ENCODE data around the gene GON4L.
"Not testable (repeated sequence)": the region's sequence is repeated elsewhere in the genome, so short reads cannot be mapped to it uniquely, and the experiment has no call there.

DNA sequence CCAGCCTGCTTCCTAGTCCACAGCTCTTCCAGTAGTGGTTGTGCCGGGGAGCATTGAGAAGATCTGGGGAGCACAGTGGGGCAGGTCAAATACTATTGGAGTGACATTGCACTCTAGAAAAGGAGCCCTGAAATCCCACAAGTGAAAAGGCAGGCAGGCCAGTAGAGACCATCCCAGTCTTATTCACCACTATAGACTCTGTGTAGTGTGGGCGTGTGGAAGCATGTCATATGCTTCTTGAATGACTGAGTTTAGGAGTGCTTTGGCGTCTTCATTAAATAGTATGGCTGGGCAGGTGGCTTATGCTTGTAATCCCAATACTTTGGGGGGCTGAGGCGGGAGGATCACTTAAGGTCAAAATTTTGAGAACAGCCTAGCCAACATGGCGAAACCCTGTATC lies 152.6 kb downstream of the GON4L start:
- not testable (repeated sequence) for TF ChIP-seq CHD2 (IDR thresholded peaks at IDR 0.05; ENCODE audit: low read length, partially characterized antibody); BHLHE40 (IDR thresholded peaks at IDR 0.05; ENCODE audit: low read depth, low read length); POLR2A (IDR thresholded peaks at IDR 0.05; ENCODE audit: low read length); JUNB (IDR thresholded peaks at IDR 0.05); SMC3 (IDR thresholded peaks at IDR 0.05)
- TF ChIP-seq, protein P1, sequence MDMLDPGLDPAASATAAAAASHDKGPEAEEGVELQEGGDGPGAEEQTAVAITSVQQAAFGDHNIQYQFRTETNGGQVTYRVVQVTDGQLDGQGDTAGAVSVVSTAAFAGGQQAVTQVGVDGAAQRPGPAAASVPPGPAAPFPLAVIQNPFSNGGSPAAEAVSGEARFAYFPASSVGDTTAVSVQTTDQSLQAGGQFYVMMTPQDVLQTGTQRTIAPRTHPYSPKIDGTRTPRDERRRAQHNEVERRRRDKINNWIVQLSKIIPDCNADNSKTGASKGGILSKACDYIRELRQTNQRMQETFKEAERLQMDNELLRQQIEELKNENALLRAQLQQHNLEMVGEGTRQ (IDR thresholded peaks at IDR 0.05): not testable (repeated sequence)
- TF ChIP-seq, protein P2, sequence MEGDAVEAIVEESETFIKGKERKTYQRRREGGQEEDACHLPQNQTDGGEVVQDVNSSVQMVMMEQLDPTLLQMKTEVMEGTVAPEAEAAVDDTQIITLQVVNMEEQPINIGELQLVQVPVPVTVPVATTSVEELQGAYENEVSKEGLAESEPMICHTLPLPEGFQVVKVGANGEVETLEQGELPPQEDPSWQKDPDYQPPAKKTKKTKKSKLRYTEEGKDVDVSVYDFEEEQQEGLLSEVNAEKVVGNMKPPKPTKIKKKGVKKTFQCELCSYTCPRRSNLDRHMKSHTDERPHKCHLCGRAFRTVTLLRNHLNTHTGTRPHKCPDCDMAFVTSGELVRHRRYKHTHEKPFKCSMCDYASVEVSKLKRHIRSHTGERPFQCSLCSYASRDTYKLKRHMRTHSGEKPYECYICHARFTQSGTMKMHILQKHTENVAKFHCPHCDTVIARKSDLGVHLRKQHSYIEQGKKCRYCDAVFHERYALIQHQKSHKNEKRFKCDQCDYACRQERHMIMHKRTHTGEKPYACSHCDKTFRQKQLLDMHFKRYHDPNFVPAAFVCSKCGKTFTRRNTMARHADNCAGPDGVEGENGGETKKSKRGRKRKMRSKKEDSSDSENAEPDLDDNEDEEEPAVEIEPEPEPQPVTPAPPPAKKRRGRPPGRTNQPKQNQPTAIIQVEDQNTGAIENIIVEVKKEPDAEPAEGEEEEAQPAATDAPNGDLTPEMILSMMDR (IDR thresholded peaks at IDR 0.05): not testable (repeated sequence)
- TF ChIP-seq, protein P3, sequence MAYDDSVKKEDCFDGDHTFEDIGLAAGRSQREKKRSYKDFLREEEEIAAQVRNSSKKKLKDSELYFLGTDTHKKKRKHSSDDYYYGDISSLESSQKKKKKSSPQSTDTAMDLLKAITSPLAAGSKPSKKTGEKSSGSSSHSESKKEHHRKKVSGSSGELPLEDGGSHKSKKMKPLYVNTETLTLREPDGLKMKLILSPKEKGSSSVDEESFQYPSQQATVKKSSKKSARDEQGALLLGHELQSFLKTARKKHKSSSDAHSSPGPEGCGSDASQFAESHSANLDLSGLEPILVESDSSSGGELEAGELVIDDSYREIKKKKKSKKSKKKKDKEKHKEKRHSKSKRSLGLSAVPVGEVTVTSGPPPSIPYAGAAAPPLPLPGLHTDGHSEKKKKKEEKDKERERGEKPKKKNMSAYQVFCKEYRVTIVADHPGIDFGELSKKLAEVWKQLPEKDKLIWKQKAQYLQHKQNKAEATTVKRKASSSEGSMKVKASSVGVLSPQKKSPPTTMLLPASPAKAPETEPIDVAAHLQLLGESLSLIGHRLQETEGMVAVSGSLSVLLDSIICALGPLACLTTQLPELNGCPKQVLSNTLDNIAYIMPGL (CRISPR knock-in tag; IDR thresholded peaks at IDR 0.05; ENCODE audit: borderline replicate concordance): not testable (repeated sequence)
- TF ChIP-seq, protein P4, sequence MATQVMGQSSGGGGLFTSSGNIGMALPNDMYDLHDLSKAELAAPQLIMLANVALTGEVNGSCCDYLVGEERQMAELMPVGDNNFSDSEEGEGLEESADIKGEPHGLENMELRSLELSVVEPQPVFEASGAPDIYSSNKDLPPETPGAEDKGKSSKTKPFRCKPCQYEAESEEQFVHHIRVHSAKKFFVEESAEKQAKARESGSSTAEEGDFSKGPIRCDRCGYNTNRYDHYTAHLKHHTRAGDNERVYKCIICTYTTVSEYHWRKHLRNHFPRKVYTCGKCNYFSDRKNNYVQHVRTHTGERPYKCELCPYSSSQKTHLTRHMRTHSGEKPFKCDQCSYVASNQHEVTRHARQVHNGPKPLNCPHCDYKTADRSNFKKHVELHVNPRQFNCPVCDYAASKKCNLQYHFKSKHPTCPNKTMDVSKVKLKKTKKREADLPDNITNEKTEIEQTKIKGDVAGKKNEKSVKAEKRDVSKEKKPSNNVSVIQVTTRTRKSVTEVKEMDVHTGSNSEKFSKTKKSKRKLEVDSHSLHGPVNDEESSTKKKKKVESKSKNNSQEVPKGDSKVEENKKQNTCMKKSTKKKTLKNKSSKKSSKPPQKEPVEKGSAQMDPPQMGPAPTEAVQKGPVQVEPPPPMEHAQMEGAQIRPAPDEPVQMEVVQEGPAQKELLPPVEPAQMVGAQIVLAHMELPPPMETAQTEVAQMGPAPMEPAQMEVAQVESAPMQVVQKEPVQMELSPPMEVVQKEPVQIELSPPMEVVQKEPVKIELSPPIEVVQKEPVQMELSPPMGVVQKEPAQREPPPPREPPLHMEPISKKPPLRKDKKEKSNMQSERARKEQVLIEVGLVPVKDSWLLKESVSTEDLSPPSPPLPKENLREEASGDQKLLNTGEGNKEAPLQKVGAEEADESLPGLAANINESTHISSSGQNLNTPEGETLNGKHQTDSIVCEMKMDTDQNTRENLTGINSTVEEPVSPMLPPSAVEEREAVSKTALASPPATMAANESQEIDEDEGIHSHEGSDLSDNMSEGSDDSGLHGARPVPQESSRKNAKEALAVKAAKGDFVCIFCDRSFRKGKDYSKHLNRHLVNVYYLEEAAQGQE (IDR thresholded peaks at IDR 0.05): not testable (repeated sequence)
- TF ChIP-seq, protein P5, sequence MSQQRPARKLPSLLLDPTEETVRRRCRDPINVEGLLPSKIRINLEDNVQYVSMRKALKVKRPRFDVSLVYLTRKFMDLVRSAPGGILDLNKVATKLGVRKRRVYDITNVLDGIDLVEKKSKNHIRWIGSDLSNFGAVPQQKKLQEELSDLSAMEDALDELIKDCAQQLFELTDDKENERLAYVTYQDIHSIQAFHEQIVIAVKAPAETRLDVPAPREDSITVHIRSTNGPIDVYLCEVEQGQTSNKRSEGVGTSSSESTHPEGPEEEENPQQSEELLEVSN (IDR thresholded peaks at IDR 0.05; ENCODE audit: borderline replicate concordance, low read depth): not testable (repeated sequence)
- TF ChIP-seq, protein P6, sequence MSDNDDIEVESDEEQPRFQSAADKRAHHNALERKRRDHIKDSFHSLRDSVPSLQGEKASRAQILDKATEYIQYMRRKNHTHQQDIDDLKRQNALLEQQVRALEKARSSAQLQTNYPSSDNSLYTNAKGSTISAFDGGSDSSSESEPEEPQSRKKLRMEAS (IDR thresholded peaks at IDR 0.05): not testable (repeated sequence)

All from A549 (cell line).